Esophagus squamous epithelium (tissue), 4 donors: Measurements from ENCODE around the gene CANX.

ENCODE experiments used
- POLR2A ChIP-seq, 4 donors: fragments of 450-650 bp; IDR thresholded peaks; one replicate each; pipeline ENCODE4 v1.6.1; 2017; ENCODE audit warnings: antibody characterized with exemption in 4 of 4, mild to moderate bottlenecking in 4 of 4, moderate library complexity in 3 of 4
- TF ChIP-seq, protein P1 (sequence below), 6 experiments: fragments of 450-650 bp in 4 of 6; fragments of 200-600 bp in 2 of 6; sonication (generic) in 2 of 6; IDR thresholded peaks; one replicate each; pipeline ENCODE4 v1.5.1; 2016 to 2019; ENCODE audit warnings: antibody characterized with exemption in 6 of 6, mild to moderate bottlenecking in 4 of 6, moderate library complexity in 4 of 6

DNA sequence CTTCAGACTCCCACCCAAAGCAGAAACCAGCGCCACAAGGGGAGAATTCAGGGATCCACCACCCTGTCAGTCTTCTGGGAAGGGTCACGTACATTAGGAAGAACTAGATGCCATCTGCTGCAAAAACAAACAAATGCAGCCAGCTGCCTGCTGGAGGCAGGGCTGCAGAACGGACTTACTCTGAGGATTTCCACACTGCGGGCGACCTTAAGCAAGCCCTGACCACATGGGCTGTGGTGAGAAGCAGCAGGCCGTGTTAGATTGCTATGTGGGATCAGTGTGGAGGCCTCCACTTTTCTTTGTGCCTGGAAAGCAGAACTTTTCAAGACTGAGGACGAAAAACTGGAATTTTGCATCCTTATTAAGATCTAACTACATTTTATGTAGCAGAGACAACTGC, 81.6 kb downstream of the CANX start:
- TF ChIP-seq, protein P1, sequence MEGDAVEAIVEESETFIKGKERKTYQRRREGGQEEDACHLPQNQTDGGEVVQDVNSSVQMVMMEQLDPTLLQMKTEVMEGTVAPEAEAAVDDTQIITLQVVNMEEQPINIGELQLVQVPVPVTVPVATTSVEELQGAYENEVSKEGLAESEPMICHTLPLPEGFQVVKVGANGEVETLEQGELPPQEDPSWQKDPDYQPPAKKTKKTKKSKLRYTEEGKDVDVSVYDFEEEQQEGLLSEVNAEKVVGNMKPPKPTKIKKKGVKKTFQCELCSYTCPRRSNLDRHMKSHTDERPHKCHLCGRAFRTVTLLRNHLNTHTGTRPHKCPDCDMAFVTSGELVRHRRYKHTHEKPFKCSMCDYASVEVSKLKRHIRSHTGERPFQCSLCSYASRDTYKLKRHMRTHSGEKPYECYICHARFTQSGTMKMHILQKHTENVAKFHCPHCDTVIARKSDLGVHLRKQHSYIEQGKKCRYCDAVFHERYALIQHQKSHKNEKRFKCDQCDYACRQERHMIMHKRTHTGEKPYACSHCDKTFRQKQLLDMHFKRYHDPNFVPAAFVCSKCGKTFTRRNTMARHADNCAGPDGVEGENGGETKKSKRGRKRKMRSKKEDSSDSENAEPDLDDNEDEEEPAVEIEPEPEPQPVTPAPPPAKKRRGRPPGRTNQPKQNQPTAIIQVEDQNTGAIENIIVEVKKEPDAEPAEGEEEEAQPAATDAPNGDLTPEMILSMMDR (IDR thresholded peaks at IDR 0.05), result no peak
- no peak for TF ChIP-seq POLR2A (IDR thresholded peaks at IDR 0.05)
